Endothelial cell of umbilical vein (primary cell): ENCODE results near the gene PFKP. TPM values are rescaled to one million over a fixed set of nuclear protein-coding genes. Genes with fewer than 3 reads are reported as not detected.

Experiments used
- BruUV-seq: library from RNA; stranded (reverse); fragments of 400-500 nt; replicated peaks from 2 replicates; lab custom pipeline; 2021; lab: Mats Ljungman, UMichigan
- CTCF ChIA-PET: fragments of 300-600, 350-600 bp; sonication (Branson Sonifier 250); formaldehyde crosslinking; loops from one replicate; lab custom pipeline; 2021; ENCODE audit warnings: antibody characterized with exemption, inconsistent platforms; lab: Charles Lee
- POLR2A ChIA-PET: fragments of 300-600, 350-600 bp; sonication (Branson Sonifier 250); formaldehyde crosslinking; loops from one replicate; lab custom pipeline; 2021; ENCODE audit warnings: antibody characterized with exemption, inconsistent platforms; lab: Charles Lee
- DNase-seq: peaks from one replicate; pipeline ENCODE4 v3.0.0-alpha.2; 2011; ENCODE audit warnings: low read depth, low spot score
- FAIRE-seq: peaks from 2 replicates; lab custom pipeline; 2011; peaks lifted over from hg19 to GRCh38; lab: Jason Lieb, UNC
- H2AFZ ChIP-seq: 2 replicates; pipeline ENCODE4 v1.6.0; 2012; ENCODE audit warnings: low read depth, low read length, control low read depth, inconsistent platforms
- H3K27ac ChIP-seq: 2 replicates; pipeline ENCODE4 v1.5.1; 2011; ENCODE audit warnings: low read depth, mild to moderate bottlenecking, control low read depth, low read length, moderate library complexity; ENCODE audit not compliant: insufficient read depth
- H3K27me3 ChIP-seq, 2 experiments: 2 replicates each; pipeline versions ENCODE4 v1.6.0 to v1.6.1; 2011; ENCODE audit warnings: low read length in 2 of 2, mixed read lengths in 1 of 2; ENCODE audit not compliant: control insufficient read depth in 2 of 2, insufficient read depth in 2 of 2
- H3K36me3 ChIP-seq, 2 experiments: 2 replicates in 1 of 2; 3 replicates in 1 of 2; pipeline ENCODE4 v1.5.1; 2011; ENCODE audit warnings: low read length in 2 of 2, mild to moderate bottlenecking in 1 of 2, moderate library complexity in 1 of 2; ENCODE audit not compliant: control insufficient read depth in 2 of 2, insufficient read depth in 2 of 2; ENCODE audit errors: extremely low read depth in 1 of 2
- H3K4me1 ChIP-seq: 3 replicates; pipeline ENCODE4 v1.5.1; 2011; ENCODE audit warnings: mild to moderate bottlenecking, low read length; ENCODE audit not compliant: control insufficient read depth, insufficient read depth; ENCODE audit errors: extremely low read depth
- H3K4me2 ChIP-seq: 2 replicates; pipeline ENCODE4 v1.6.1; 2011; ENCODE audit warnings: low read length, control low read depth, mixed read lengths; ENCODE audit not compliant: insufficient read depth
- H3K4me3 ChIP-seq, 3 experiments: fragments of 200-600 bp in 1 of 3; sonication (generic), shearing (Covaris generic) in 1 of 3; replicated peaks in 1 of 3; 2 replicates each; pipeline ENCODE4 v1.5.1; 2011 to 2016; ENCODE audit warnings: control low read depth in 3 of 3, low read length in 3 of 3, mild to moderate bottlenecking in 2 of 3, inconsistent platforms in 1 of 3, low read depth in 1 of 3, moderate library complexity in 1 of 3; ENCODE audit not compliant: insufficient read depth in 1 of 3
- H3K79me2 ChIP-seq: 2 replicates; pipeline ENCODE4 v1.6.0; 2012; ENCODE audit warnings: low read length, inconsistent platforms; ENCODE audit not compliant: control insufficient read depth, insufficient read depth
- H3K9ac ChIP-seq: replicated peaks from 2 replicates; pipeline ENCODE3; 2011; ENCODE audit warnings: low read length, control low read depth; ENCODE audit not compliant: insufficient read depth; ENCODE audit errors: extremely low read depth
- H3K9me1 ChIP-seq: replicated peaks from 3 replicates; pipeline ENCODE4 v1.6.0; 2011; ENCODE audit warnings: mild to moderate bottlenecking, low read length; ENCODE audit not compliant: control insufficient read depth, insufficient read depth; ENCODE audit errors: extremely low read depth
- H3K9me3 ChIP-seq: replicated peaks from 2 replicates; pipeline ENCODE4 v1.5.1; 2012; ENCODE audit warnings: low read length, inconsistent platforms; ENCODE audit not compliant: control insufficient read depth, insufficient read depth
- H4K20me1 ChIP-seq: replicated peaks from 2 replicates; pipeline ENCODE3; 2011; ENCODE audit warnings: mild to moderate bottlenecking, low read length; ENCODE audit not compliant: control insufficient read depth, insufficient read depth; ENCODE audit errors: extremely low read depth
- CTCF ChIP-seq, 2 donors: IDR thresholded peaks; 1 replicate in 1 of 2; 2 replicates in 1 of 2; pipeline ENCODE4 v1.5.1; 2011; ENCODE audit warnings: low read length in 2 of 2, mild to moderate bottlenecking in 2 of 2, moderate library complexity in 2 of 2, control low read depth in 1 of 2, inconsistent platforms in 1 of 2, low read depth in 1 of 2; ENCODE audit not compliant: insufficient read depth in 1 of 2; ENCODE audit errors: extremely low read depth in 1 of 2
- EZH2 ChIP-seq: IDR thresholded peaks from 2 replicates; pipeline ENCODE4 v1.6.1; 2012; ENCODE audit warnings: borderline replicate concordance, low read depth, mild to moderate bottlenecking, moderate library complexity, low read length, inconsistent platforms; ENCODE audit not compliant: severe bottlenecking
- FOS ChIP-seq: IDR thresholded peaks from 2 replicates; pipeline ENCODE4 v1.6.1; 2011; ENCODE audit warnings: mild to moderate bottlenecking, low read length, moderate library complexity, borderline replicate concordance; ENCODE audit not compliant: insufficient read depth
- GATA2 ChIP-seq: IDR thresholded peaks from 2 replicates; pipeline ENCODE4 v1.7.0; 2011; ENCODE audit warnings: low read depth, mild to moderate bottlenecking, moderate library complexity, mixed read lengths, low read length; ENCODE audit not compliant: insufficient read length, insufficient read depth
- MAX ChIP-seq: IDR thresholded peaks from 2 replicates; pipeline ENCODE4 v1.6.1; 2011; ENCODE audit not compliant: insufficient read depth, insufficient read length
- MYC ChIP-seq: IDR thresholded peaks from one replicate; pipeline ENCODE4 v1.6.1; 2011; ENCODE audit warnings: mild to moderate bottlenecking, low read depth, low read length
- POLR2AphosphoS5 ChIP-seq: IDR thresholded peaks from 2 replicates; pipeline ENCODE4 v1.6.1; 2012; ENCODE audit warnings: low read depth, mild to moderate bottlenecking, control low read depth, low read length, moderate library complexity; ENCODE audit not compliant: insufficient read depth
- dilution Hi-C: fragments of 300-500 bp; cut with MboI; formaldehyde crosslinking; loops from one replicate; pipeline ENCODE4 v1.15.0; 2019; ENCODE audit warnings: low sequenced_read_pairs; ENCODE audit not compliant: extremely low pct_ligation_motif_present
- intact Hi-C: fragments of 100-400 bp; cut with micrococcal nuclease; formaldehyde crosslinking; loops from one replicate; pipeline ENCODE4 v1.10.0; 2022
- polyA plus RNA-seq, 4 experiments: library from polyadenylated mRNA; depleted of rRNA in 3 of 4; stranded (reverse) in 3 of 4; unstranded in 1 of 4; fragments of >200 nt; gene quantifications; 2 replicates each; pipeline versions ENCODE4 v1.2.1 to v1.2.3, GENCODE V29; 2011 to 2012; ENCODE audit warnings: missing spikeins in 1 of 4
- total RNA-seq: library from RNA; stranded (reverse); gene quantifications from 2 replicates; pipeline ENCODE4 v1.2.3, GENCODE V29; 2021

PFKP gene
- total and polyA plus RNA-seq, 2 donors (not counting 3 experiments of a cell fraction or from before 2014, with no cell fraction given): 185 to 359 TPM

GRCh38 chr10:3074145-3074665, 6.9 kb downstream of the PFKP start:
- H3K4me1 ChIP-seq: peaks cover 37% of the 10 kb centered on the region
- no peaks in the 10 kb centered on the region for H4K20me1 ChIP-seq
- H3K9ac ChIP-seq: no peak overlapping the region
- dilution Hi-C loops (no loop called here), intact Hi-C loops (no loop called here)
- no peak overlapping the region for H2AFZ ChIP-seq
- ChIA-PET POLR2A (no interaction called here), CTCF (interaction anchor here (1.4 kb wide), 1 partner anchor 10 kb away, joined by 3 read pairs; no protein-coding TSS in a partner anchor)
- H3K4me3 ChIP-seq: no peak overlapping the region
- H3K79me2 ChIP-seq: peaks cover 94% of the 10 kb centered on the region
- no peaks in the 10 kb centered on the region for H3K27me3 ChIP-seq
- H3K9me1 ChIP-seq: no peaks in the 10 kb centered on the region
- H3K27ac ChIP-seq: no peak overlapping the region
- TF ChIP-seq POLR2AphosphoS5: no peak
- TF ChIP-seq GATA2: no peak
- TF ChIP-seq MAX: no peak
- no peak for TF ChIP-seq EZH2
- TF ChIP-seq FOS: no peak
- TF ChIP-seq CTCF (IDR thresholded peaks at IDR 0.05; ENCODE audit: extremely low read depth in 1 of 2, insufficient read depth in 1 of 2, low read depth in 1 of 2, low read length in 2 of 2): no peak
- no peak for TF ChIP-seq MYC
- H3K9me3 ChIP-seq: no peaks in the 10 kb centered on the region
- no TSS peak for BruUV-seq
- H3K4me2 ChIP-seq: no peak overlapping the region
- peaks cover 7 to 14% of the 10 kb centered on the region in 2 experiments for H3K36me3 ChIP-seq
- DNase-seq: no peak
- FAIRE-seq: no peak
